Spinal cord (tissue), 10 donors: ENCODE results near the gene ADGRG1. TPM values are rescaled to one million over a fixed set of nuclear protein-coding genes. Genes with fewer than 3 reads are reported as not detected.

Experiments
- DNase-seq, 6 donors: peaks; one replicate each; pipeline versions ENCODE4 v3.0.0 to v3.0.0-alpha.2; 2013 to 2015; ENCODE audit warnings: low spot score in 6 of 6, low read depth in 4 of 6
- H3K27ac ChIP-seq: one replicate; pipeline ENCODE4 v1.5.1; 2013; ENCODE audit warnings: low read depth, low read length, control low read depth
- H3K27me3 ChIP-seq: one replicate; pipeline ENCODE4 v1.6.1; 2013; ENCODE audit warnings: low read length; ENCODE audit not compliant: control insufficient read depth, insufficient read depth
- H3K36me3 ChIP-seq: one replicate; pipeline ENCODE4 v1.6.1; 2013; ENCODE audit warnings: low read length; ENCODE audit not compliant: control insufficient read depth, insufficient read depth
- H3K4me1 ChIP-seq: one replicate; pipeline ENCODE4 v1.6.1; 2013; ENCODE audit warnings: low read length; ENCODE audit not compliant: control insufficient read depth, insufficient read depth
- H3K4me3 ChIP-seq: one replicate; pipeline ENCODE4 v1.5.1; 2013; ENCODE audit warnings: low read depth, low read length, control low read depth
- H3K9me3 ChIP-seq: one replicate; pipeline ENCODE4 v1.6.1; 2013; ENCODE audit warnings: low read length; ENCODE audit not compliant: control insufficient read depth, insufficient read depth
- WGBS: methylation state at CpG from one replicate; pipeline ENCODE4 v1.1.5; 2013; ENCODE audit warnings: missing lambda C conversion rate; ENCODE audit not compliant: insufficient coverage; 5-methylcytosine and 5-hydroxymethylcytosine counted together
- polyA plus RNA-seq, 2 donors: library from polyadenylated mRNA; unstranded; fragments of 120-200 nt; gene quantifications; one replicate each; pipeline ENCODE4 v1.2.1, GENCODE V29; 2013; ENCODE audit not compliant: insufficient read length in 2 of 2
- total RNA-seq, 2 donors: library from RNA; depleted of rRNA in 1 of 2; stranded (reverse); fragments of 120-200 nt in 1 of 2; fragments of >200 nt in 1 of 2; gene quantifications; one replicate each; pipeline versions ENCODE4 v1.2.3 to v1.2.4, GENCODE V29; 2013 to 2014
- donor health status: healthy.

ADGRG1 gene
- total and polyA plus RNA-seq, 4 donors = 30.1 to 367 (median 189) TPM

DNA sequence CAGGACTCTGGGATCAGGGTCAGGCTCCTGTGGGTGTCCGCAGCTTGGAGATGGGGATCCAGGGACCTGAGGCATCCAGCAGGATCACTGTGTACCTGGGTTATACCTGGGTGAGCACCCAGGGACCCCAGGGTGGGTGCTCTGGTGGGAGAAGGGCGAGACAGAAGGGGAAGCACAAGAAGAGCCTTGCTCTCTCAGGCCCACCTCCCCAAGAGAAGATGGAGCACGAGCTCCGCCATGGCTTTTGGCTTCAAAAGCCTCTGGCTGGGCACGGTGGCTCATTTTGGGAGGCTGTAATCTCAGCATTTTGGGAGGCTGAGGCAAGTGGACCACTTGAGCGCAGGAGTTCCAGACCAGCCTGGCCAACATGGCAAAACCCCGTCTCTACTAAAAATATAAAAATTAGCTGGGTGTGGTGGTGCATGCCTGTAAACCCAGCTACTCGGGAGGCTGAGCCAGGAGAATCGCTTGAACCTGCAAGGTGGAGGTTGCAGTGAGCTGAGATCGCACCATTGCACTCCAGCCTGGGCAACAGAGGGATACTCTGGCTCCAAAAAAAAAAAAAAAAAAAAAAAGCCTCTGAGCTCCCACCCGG lies 75.1 kb downstream of the ADGRG1 start:
- H3K4me1 ChIP-seq = no peaks in the 10 kb centered on the region
- peaks cover 3% of the 10 kb centered on the region for H3K36me3 ChIP-seq
- H3K27ac ChIP-seq = no peak overlapping the region
- DNase-seq = no peak
- 93% methylated on average over 6 of the region's 11 CpGs for WGBS
- H3K27me3 ChIP-seq = no peaks in the 10 kb centered on the region
- H3K4me3 ChIP-seq = no peak overlapping the region
- H3K9me3 ChIP-seq = no peaks in the 10 kb centered on the region

DNA sequence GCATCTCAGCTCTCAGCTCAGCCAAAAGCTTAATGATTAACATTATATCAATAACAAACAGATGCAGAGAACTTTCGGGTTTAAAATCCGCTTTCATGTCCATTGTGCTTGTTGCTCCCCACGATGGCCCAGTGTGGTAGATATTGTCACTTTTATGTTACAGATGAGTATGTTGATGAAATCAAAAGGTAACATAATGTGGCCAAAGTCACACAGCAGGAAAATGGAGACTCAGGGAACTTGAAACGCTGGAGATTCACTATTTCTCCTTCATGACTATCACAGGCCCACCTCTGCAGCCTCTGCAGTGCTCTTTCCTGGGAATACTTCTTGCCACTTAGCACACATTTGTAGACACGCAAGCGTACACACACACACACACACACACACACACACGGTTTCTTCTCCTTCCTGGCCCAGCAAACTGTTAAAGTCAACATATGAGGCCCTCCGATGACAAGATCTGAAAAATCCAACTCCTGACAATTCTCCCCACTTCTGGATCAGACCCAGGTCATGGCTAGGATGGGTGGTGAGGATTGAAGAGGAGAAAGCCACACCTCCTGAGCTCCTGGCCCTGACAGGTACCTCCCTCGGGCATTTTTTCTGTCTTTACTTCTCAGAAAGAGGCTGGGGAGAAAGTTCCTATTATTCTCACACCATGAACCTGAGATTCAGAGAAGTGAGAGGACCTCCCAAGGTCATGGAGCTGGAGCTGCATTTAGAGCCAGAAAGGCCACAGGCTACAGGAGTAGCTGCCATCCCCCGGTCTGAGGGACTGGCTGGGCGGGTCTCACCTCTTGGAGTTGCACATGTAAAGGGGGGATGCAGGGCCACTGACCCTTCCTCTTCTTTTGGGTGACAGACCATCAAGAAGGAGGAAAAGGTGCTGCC lies 75.8 kb downstream of the ADGRG1 start:
- no peaks in the 10 kb centered on the region for H3K9me3 ChIP-seq
- H3K4me3 ChIP-seq = no peak overlapping the region
- no peaks in the 10 kb centered on the region for H3K27me3 ChIP-seq
- H3K36me3 ChIP-seq = peaks cover 3% of the 10 kb centered on the region
- H3K4me1 ChIP-seq = no peaks in the 10 kb centered on the region
- 63% methylated on average over 6 of the region's 11 CpGs for WGBS
- no peak for DNase-seq
- no peak overlapping the region for H3K27ac ChIP-seq

DNA sequence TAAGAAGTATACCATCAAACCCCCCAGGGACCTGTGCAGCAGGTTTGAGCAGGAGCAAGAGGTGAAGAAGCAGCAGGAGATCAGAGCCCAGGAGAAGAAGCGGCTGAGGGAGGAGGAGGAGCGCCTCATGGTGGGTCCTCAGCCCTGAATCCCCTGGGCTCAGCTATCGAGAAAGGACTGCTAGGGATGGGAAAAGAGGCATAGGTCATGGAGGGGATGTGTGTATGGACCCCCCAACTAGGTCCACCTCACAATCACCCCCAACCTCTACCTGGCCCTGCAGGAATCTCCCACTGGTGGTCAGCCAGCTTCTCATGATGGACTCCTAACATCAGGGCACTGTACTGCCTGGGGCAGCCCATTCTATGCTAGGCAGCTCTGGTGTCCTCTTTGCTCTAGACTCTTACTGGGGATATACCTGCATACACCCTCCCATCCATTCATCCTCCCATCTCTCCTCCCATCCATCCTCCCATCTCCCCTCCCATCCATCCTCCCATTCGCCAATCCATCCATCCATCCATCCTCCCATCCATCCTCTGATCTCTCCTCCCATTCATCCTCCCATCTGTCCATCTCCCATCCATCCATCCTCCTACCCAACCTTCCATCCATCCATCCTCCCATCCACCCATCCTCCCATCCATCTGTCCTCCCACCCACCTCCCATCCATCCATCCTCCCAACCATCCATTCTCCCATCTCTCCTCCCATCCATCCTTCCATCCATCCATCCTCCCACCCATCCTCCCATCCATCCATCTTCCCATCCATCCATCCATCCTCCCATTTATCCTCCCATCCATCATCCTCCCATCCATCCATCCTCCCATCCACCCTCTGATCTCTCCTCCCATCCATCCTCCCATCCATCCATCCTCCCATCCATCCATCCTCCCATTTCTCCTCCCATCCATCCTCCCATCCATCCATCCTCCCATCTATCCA lies 76.7 kb downstream of the ADGRG1 start:
- no peaks in the 10 kb centered on the region for H3K4me1 ChIP-seq
- H3K27me3 ChIP-seq = no peaks in the 10 kb centered on the region
- no peak for DNase-seq
- H3K9me3 ChIP-seq = no peaks in the 10 kb centered on the region
- H3K27ac ChIP-seq = no peak overlapping the region
- no peak overlapping the region for H3K4me3 ChIP-seq
- peaks cover 3% of the 10 kb centered on the region for H3K36me3 ChIP-seq
- WGBS = 90% methylated on average over 2 of the region's 4 CpGs

DNA sequence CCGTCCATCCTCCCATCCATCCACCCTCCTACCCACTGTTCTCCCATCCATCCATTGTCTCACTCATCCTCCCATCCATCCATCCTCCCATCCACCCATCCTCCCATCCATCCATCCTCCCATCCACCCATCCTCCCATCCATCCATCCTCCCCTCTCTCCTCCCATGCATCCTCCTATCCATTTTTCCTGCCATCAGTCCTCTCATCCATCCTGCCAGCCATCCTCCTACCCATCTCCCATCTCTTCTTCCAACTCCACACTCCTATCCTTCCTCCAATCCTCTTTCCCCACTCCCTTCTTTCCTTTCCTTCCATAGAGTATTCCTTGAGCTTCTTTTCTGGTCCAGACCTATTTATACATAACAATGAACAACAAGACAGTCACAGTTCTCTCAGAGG lies 78.3 kb downstream of the ADGRG1 start:
- H3K9me3 ChIP-seq = no peaks in the 10 kb centered on the region
- WGBS = 92% methylated on average over 1 of the region's 1 CpG
- peaks cover 2% of the 10 kb centered on the region for H3K36me3 ChIP-seq
- H3K27me3 ChIP-seq = no peaks in the 10 kb centered on the region
- H3K27ac ChIP-seq = no peak overlapping the region
- H3K4me3 ChIP-seq = no peak overlapping the region
- no peak for DNase-seq
- H3K4me1 ChIP-seq = no peaks in the 10 kb centered on the region

DNA sequence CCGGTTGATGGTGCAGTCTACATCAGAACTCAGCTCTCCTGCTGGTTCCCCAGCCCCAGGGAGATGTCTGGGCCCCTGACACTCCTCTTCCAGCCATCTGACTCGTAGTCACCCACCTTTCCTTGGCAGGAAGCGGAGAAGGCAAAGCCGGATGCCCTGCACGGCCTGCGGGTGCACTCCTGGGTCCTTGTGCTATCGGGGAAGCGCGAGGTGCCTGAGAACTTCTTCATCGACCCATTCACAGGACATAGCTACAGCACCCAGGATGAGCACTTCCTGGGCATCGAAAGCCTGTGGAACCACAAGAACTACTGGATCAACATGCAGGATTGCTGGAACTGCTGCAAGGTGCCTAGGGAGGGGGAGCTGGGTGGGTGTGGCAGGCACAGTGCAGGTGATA lies 78.9 kb downstream of the ADGRG1 start:
- Histone ChIP-seq H3K4me3 (no peak overlapping the region), H3K4me1 (no peaks in the 10 kb centered on the region), H3K9me3 (no peaks in the 10 kb centered on the region), H3K36me3 (no peaks in the 10 kb centered on the region), H3K27me3 (no peaks in the 10 kb centered on the region), H3K27ac (no peak overlapping the region)
- WGBS = 89% methylated on average over 11 of the region's 11 CpGs
- no peak for DNase-seq

DNA sequence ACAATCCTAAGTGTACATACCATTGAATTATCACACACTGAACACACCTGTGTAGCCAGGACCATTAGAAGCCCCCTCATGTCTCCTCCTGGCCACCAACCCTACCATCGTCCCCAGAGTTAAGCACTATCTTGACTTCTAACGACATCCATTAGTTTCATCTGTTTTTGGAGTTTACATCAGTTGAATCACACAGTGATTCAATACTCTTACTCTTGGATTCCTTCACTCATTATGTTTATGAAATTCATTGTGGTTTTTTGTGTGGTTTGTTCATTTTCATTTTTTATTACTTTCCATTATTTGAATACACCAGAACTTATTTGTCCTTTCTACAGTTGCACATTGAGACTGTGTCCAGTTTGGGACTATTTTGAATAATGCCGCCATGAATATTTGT lies 79.7 kb downstream of the ADGRG1 start:
- Histone ChIP-seq H3K4me3 (no peak overlapping the region), H3K27ac (no peak overlapping the region), H3K36me3 (no peaks in the 10 kb centered on the region), H3K27me3 (no peaks in the 10 kb centered on the region), H3K4me1 (no peaks in the 10 kb centered on the region), H3K9me3 (no peaks in the 10 kb centered on the region)
- WGBS = no CpG with 5 or more reads among the region's 3 CpGs
- no peak for DNase-seq

DNA sequence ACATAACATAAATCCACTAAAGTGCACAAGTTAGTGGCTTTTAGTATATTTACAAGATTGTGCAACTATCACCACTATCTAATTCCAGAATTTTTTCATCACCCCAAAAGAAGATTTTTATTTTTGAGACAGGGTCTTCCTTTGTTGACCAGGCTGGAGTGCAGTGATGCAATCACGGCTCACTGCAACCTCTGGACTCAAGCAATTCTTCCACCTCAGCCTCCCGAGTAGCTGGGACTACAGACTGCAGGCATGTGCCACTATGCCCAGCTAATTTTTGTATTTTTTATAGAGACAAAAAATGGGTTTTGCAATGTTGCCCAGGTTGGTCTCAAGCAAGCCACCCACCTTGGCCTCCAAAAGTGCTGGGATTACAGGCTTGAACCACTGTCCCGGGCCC lies 81.2 kb downstream of the ADGRG1 start:
- 100% methylated on average over 1 of the region's 3 CpGs for WGBS
- Histone ChIP-seq H3K27me3 (no peaks in the 10 kb centered on the region), H3K9me3 (no peaks in the 10 kb centered on the region), H3K4me3 (no peak overlapping the region), H3K4me1 (no peaks in the 10 kb centered on the region), H3K36me3 (no peaks in the 10 kb centered on the region), H3K27ac (no peak overlapping the region)
- DNase-seq = no peak

DNA sequence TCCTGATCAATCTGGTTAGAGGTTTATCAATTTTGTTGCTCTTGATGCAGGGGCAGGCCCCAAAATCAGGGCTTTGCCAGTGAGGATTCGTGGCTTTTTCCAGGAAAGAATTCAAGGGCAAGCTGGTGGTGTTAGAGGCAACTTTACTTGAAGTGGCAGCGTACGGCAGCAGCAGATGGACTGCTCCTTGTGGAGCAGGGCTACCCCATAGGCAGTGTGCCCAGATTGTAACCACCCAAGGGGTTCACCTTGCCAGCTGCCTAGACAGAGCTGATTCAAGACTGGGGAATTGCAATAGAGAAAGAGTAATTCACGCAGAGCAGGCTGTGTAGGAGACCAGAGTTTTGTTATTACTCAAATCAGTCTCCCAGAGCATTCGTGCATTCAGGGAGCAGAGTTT lies 82.9 kb downstream of the ADGRG1 start:
- peak in 2 of 6 donors; percentile 37 to 39 for DNase-seq
- H3K4me3 ChIP-seq = no peak overlapping the region
- no peaks in the 10 kb centered on the region for H3K9me3 ChIP-seq
- no peak overlapping the region for H3K27ac ChIP-seq
- H3K36me3 ChIP-seq = no peaks in the 10 kb centered on the region
- no peaks in the 10 kb centered on the region for H3K4me1 ChIP-seq
- 39% methylated on average over 5 of the region's 5 CpGs for WGBS
- no peaks in the 10 kb centered on the region for H3K27me3 ChIP-seq

DNA sequence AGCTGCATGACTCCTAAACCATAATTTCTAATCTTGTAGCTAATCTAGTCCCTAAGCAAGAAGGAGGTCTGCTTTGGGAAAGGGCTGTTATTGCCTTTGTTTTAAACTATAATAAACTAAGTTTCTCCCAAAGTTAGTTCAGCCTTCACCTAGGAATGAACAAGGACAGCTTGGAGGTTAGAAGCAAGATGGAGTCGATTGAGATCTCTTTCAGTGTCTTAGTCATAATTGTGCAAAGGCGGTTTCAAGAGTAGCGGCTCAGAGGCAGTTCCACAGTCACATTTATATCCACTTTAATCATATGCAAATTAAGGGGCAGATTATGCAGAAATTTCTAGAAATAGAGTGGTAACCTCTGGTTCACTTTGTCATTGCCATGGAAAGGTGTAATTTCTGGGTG lies 83.6 kb downstream of the ADGRG1 start:
- Histone ChIP-seq H3K4me1 (no peaks in the 10 kb centered on the region), H3K27ac (no peak overlapping the region), H3K36me3 (no peaks in the 10 kb centered on the region), H3K4me3 (no peak overlapping the region), H3K27me3 (no peaks in the 10 kb centered on the region), H3K9me3 (no peaks in the 10 kb centered on the region)
- no peak for DNase-seq
- WGBS = no CpG with 5 or more reads among the region's 3 CpGs
